Ascending aorta (tissue), 2 donors: ENCODE data around the gene ADORA2A. TPM values are rescaled to one million over a fixed set of nuclear protein-coding genes. Genes with fewer than 3 reads are reported as not detected.
A peak's percentile ranks its signal among the peaks of the same experiment; 100 is the strongest.

Source experiments
- DNase-seq, 2 donors: peaks; one replicate each; pipeline ENCODE4 v3.0.0-alpha.2; 2019; ENCODE audit warnings: low spot score in 2 of 2
- H3K27ac ChIP-seq, 2 donors: fragments of 200-600 bp; sonication (generic); one replicate each; pipeline ENCODE4 v1.5.1; 2016 to 2017; ENCODE audit warnings: mild to moderate bottlenecking in 1 of 2
- H3K27me3 ChIP-seq: fragments of 200-600 bp; sonication (generic); one replicate; pipeline ENCODE4 v1.5.1; 2017
- H3K36me3 ChIP-seq, 2 donors: fragments of 200-600 bp; sonication (generic); one replicate each; pipeline ENCODE4 v1.5.1; 2016
- H3K4me1 ChIP-seq, 2 donors: fragments of 200-600 bp; sonication (generic); one replicate each; pipeline ENCODE4 v1.5.1; 2016 to 2017; ENCODE audit warnings: mild to moderate bottlenecking in 1 of 2
- H3K4me3 ChIP-seq, 2 donors: fragments of 200-600 bp; sonication (generic); one replicate each; pipeline ENCODE4 v1.5.1; 2016 to 2017; ENCODE audit warnings: mild to moderate bottlenecking in 1 of 2
- H3K9me3 ChIP-seq, 2 donors: fragments of 200-600 bp; sonication (generic); one replicate each; pipeline ENCODE4 v1.5.1; 2016
- intact Hi-C: fragments of 100-400 bp; cut with DNase I; formaldehyde crosslinking; loops from one replicate; pipeline ENCODE4 v1.15.1; 2023
- total RNA-seq: library from RNA; depleted of rRNA; stranded (reverse); fragments of >200 nt; gene quantifications from one replicate; pipeline ENCODE4 v1.1.0, GENCODE V29; 2016
- TF ChIP-seq, protein P1 (sequence below), 3 experiments: fragments of 200-600 bp in 2 of 3; fragments of 450-650 bp in 1 of 3; sonication (generic) in 2 of 3; IDR thresholded peaks; one replicate each; pipeline ENCODE4 v1.5.1; 2016 to 2019; ENCODE audit warnings: antibody characterized with exemption in 3 of 3, mild to moderate bottlenecking in 1 of 3, moderate library complexity in 1 of 3

The ADORA2A gene
- total RNA-seq, 1 donor from 2014 or later, result 14.7 TPM

DNA sequence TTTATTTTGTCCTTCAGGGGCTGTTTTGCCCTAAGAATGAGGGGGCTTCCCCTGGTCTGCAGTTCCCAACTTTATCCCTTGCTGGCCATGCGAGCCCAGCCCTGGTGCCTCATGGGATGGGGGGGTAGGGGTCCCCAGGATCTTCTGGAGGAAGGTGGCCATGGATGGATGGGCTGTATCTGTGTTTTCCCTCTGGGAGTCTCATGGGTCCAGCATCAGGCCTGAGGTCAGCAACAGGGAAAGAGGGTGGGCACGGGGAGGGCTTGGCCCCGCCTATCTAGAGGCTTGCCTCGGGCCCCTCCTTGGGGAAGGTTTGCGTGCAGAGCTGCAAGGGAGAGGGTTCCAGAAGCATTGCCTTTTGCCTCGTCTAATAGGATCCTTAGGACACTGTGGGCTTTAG lies 10.8 kb upstream of the ADORA2A start:
- DNase-seq, result no peak
- TF ChIP-seq, protein P1, sequence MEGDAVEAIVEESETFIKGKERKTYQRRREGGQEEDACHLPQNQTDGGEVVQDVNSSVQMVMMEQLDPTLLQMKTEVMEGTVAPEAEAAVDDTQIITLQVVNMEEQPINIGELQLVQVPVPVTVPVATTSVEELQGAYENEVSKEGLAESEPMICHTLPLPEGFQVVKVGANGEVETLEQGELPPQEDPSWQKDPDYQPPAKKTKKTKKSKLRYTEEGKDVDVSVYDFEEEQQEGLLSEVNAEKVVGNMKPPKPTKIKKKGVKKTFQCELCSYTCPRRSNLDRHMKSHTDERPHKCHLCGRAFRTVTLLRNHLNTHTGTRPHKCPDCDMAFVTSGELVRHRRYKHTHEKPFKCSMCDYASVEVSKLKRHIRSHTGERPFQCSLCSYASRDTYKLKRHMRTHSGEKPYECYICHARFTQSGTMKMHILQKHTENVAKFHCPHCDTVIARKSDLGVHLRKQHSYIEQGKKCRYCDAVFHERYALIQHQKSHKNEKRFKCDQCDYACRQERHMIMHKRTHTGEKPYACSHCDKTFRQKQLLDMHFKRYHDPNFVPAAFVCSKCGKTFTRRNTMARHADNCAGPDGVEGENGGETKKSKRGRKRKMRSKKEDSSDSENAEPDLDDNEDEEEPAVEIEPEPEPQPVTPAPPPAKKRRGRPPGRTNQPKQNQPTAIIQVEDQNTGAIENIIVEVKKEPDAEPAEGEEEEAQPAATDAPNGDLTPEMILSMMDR (IDR thresholded peaks at IDR 0.05), result no peak

DNA sequence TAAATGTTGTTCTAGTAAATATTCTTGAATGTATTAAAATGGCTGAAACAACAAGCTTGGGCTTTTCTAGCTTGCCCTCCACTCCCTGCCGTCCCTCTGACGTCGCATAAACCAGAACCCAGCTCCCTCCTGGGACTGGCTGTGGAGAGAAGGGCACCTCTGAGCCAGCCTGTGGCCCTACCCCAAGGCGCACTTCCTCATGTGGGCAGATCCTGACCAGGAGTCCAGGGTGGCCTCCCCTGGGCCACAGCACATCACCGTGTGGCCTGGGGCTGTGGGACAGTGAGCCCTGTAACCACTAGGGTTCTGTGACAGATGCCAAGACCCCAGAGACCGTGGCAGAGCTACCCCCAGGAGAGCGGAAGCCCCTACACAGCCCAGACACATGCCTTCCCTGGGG lies 10.2 kb upstream of the ADORA2A start:
- Histone ChIP-seq H3K4me1 (no peaks in the 10 kb centered on the region), H3K9me3 (no peaks in the 10 kb centered on the region), H3K27me3 (no peaks in the 10 kb centered on the region), H3K36me3 (peaks cover 32 to 47% of the 10 kb centered on the region in 2 donors), H3K27ac (no peak overlapping the region), H3K4me3 (no peak overlapping the region)
- intact Hi-C loops, result no loop called here
- peak in 1 of 2 donors; percentile 61 for DNase-seq
- TF ChIP-seq, protein P1 (IDR thresholded peaks at IDR 0.05), result no peak

More for the DNA sequence above, 10.8 kb upstream of the ADORA2A start:
- intact Hi-C loops, result no loop called here
- H3K27ac ChIP-seq, result no peak overlapping the region
- no peaks in the 10 kb centered on the region for H3K27me3 ChIP-seq
- peaks cover 38 to 53% of the 10 kb centered on the region in 2 donors for H3K36me3 ChIP-seq
- H3K4me3 ChIP-seq, result no peak overlapping the region
- H3K4me1 ChIP-seq, result no peaks in the 10 kb centered on the region
- H3K9me3 ChIP-seq, result no peaks in the 10 kb centered on the region

DNA sequence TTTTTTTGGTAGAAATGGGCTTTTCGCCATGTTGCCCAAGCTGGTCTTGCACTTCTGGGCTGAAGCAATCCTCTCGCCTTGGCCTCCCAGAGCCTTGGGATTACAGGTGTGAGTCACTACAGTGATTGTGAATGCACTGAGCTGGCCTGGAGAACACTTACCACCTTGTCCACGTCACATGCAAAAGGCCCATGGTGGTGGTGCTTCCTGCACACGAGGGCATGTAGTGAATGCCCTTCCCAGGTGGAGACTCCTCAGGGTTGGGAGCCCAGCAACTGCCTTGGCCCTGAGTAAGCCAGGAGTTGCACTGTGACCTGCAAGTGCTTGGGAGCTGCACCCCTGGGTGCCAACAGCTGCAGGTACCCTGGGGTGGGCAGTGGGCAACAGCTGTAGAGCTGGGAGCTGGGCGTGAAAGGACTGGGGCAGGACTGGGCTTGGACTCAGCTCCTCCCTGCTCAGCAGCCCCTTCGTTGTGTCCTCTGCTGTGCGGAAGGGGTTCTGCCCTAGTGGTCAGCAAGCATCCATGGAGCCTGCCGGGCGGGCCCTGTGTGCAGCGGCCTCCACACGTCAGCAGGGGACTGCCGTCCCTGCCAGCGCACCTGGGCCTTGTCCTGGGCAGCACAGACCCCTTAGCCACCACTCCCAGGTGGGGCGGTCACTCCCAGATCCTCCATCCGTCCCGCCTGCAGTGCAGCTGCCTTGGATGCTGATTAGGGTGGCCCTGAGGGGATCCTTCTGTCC lies 9.3 kb upstream of the ADORA2A start:
- no peaks in the 10 kb centered on the region for H3K27me3 ChIP-seq
- DNase-seq, result no peak
- no peaks in the 10 kb centered on the region for H3K9me3 ChIP-seq
- no peaks in the 10 kb centered on the region for H3K4me1 ChIP-seq
- H3K27ac ChIP-seq, result no peak overlapping the region
- H3K4me3 ChIP-seq, result no peak overlapping the region
- TF ChIP-seq, protein P1 (IDR thresholded peaks at IDR 0.05), result no peak
- intact Hi-C loops, result no loop called here
- H3K36me3 ChIP-seq, result peaks cover 26 to 38% of the 10 kb centered on the region in 2 donors

DNA sequence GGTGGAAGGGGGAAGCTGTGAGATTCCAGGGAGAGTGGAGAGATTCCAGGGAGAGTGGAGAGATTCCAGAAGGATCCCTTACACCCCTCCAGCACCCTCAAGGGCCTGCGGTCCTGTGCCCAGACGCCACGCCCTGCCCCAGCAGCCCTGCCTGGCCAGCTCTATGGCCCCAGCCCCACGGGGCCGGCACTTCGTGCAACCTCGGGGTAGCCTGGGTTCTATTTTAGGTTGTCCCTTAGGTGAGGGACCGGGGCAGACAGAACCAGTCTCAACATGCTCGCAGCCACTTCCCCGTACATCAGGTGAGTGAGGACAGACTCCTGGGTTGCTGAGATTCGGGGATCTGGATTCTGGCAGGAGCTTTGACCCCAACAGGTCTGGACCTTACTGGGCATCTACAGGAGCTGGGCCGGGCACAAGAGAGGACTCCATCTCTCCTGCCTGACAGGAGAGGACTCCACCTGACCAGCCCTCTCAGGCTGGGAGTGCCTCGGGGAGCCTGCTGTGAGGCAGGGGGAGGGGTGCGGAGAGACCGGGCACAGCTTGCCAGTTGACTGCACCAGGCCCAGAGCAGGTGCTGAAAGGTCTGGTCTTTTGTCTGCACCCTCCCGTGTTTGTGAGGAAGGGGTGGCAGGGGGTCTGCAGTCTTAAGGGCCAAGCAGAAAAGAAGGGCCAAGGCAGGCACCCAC lies 8.5 kb upstream of the ADORA2A start:
- peaks cover 19 to 30% of the 10 kb centered on the region in 2 donors for H3K36me3 ChIP-seq
- no peak for DNase-seq
- H3K4me3 ChIP-seq, result no peak overlapping the region
- TF ChIP-seq, protein P1 (IDR thresholded peaks at IDR 0.05), result no peak
- no peaks in the 10 kb centered on the region for H3K9me3 ChIP-seq
- H3K4me1 ChIP-seq, result no peaks in the 10 kb centered on the region
- no peaks in the 10 kb centered on the region for H3K27me3 ChIP-seq
- no peak overlapping the region for H3K27ac ChIP-seq
- intact Hi-C loops, result no loop called here

DNA sequence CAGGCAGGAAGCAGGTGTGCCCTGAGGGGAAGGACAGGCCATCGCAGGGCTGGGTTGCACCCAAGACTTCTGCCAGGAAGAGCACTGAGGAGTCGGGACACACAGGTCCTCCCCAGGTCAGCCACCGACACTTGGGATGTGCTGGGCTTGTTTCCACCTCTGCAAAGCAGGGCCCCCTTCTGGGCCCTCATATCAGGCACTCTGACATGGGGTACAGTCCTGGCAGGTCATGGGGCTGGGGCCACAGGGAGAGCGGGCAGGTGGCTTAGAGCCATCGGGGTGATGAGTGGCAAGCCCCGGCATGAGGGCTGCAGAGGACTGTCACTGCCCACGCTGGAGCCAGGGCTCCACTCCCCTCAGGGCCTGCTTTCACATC lies 7.9 kb upstream of the ADORA2A start:
- peaks cover 13 to 24% of the 10 kb centered on the region in 2 donors for H3K36me3 ChIP-seq
- no peak for DNase-seq
- intact Hi-C loops, result no loop called here
- H3K4me3 ChIP-seq, result no peak overlapping the region
- no peak overlapping the region for H3K27ac ChIP-seq
- H3K9me3 ChIP-seq, result no peaks in the 10 kb centered on the region
- TF ChIP-seq, protein P1 (IDR thresholded peaks at IDR 0.05), result no peak
- H3K4me1 ChIP-seq, result no peaks in the 10 kb centered on the region
- no peaks in the 10 kb centered on the region for H3K27me3 ChIP-seq
